ENCODE data around the gene PCNA. TPM values are rescaled to one million over a fixed set of nuclear protein-coding genes. Genes with fewer than 3 reads are reported as not detected.

PCNA gene
- total RNA-seq, 1 experiment from 2014 or later = 182 TPM

GRCh38 chr20:5164645-5165625, 45.2 kb upstream of the PCNA start:
- Histone ChIP-seq H3K27me3 (ENCODE audit: control insufficient read depth, insufficient read depth, low read length) (no peaks in the 10 kb centered on the region), H3K27ac (ENCODE audit: low read length) (no peak overlapping the region), H3K4me3 (ENCODE audit: low read depth in 2 of 2, low read length in 2 of 2) (no peak overlapping the region), H3K9me3 (ENCODE audit: control insufficient read depth, insufficient read depth, low read depth, low read length) (no peaks in the 10 kb centered on the region), H3K4me1 (ENCODE audit: control insufficient read depth, insufficient read depth, low read length) (peaks cover 3% of the 10 kb centered on the region; the same call in 1 of the 2 replicates), H3K36me3 (ENCODE audit: control insufficient read depth, insufficient read depth, low read length) (no peaks in the 10 kb centered on the region)
- in situ Hi-C loops (cut with HindIII; ENCODE audit: low pct_unique_long_range_greater_than_20kb, low sequenced_read_pairs) = no loop called here
- no peak for TF ChIP-seq CTCF (IDR thresholded peaks at IDR 0.05)
- TF ChIP-seq POLR2AphosphoS5 (IDR thresholded peaks at IDR 0.05; ENCODE audit: low read depth, low read length) = no peak
- TF ChIP-seq REST (IDR thresholded peaks at IDR 0.05; ENCODE audit: insufficient read depth in 1 of 2, low read depth in 2 of 2, low read length in 1 of 2) = no peak
- TF ChIP-seq SIN3A (IDR thresholded peaks at IDR 0.05; ENCODE audit: borderline replicate concordance, insufficient read depth, low read depth, low read length) = no peak
- no peak for TF ChIP-seq TCF7L2 (IDR thresholded peaks at IDR 0.05; ENCODE audit: low read depth, low read length)
- CTCF ChIA-PET = interaction anchor here (0.5 kb wide), 1 partner anchor 27 kb away, joined by 3 read pairs; no protein-coding TSS in a partner anchor
- ATAC-seq = no peak
- DNase-seq (ENCODE audit: low read depth, low spot score) = no peak
- POLR2A ChIA-PET = no interaction called here
- BruUV-seq (replicated peaks) = no TSS peak
- intact Hi-C loops (cut with micrococcal nuclease; ENCODE audit: unreplicated experiment) = no loop called here

GRCh38 chr20:5161536-5162164, 41.9 kb upstream of the PCNA start:
- ChIA-PET POLR2A (no interaction called here), CTCF (no interaction called here)
- H3K27me3 ChIP-seq (ENCODE audit: control insufficient read depth, insufficient read depth, low read length) = no peaks in the 10 kb centered on the region
- TF ChIP-seq TCF7L2 (IDR thresholded peaks at IDR 0.05; ENCODE audit: low read depth, low read length) (no peak), SIN3A (IDR thresholded peaks at IDR 0.05; ENCODE audit: borderline replicate concordance, insufficient read depth, low read depth, low read length) (no peak), CTCF (IDR thresholded peaks at IDR 0.05) (no peak), REST (IDR thresholded peaks at IDR 0.05; ENCODE audit: insufficient read depth in 1 of 2, low read depth in 2 of 2, low read length in 1 of 2) (no peak), POLR2AphosphoS5 (IDR thresholded peaks at IDR 0.05; ENCODE audit: low read depth, low read length) (no peak)
- H3K27ac ChIP-seq (ENCODE audit: low read length) = no peak overlapping the region
- ATAC-seq (no peak), DNase-seq (ENCODE audit: low read depth, low spot score) (no peak)
- intact Hi-C loops (cut with micrococcal nuclease; ENCODE audit: unreplicated experiment) (no loop called here), in situ Hi-C loops (cut with HindIII; ENCODE audit: low pct_unique_long_range_greater_than_20kb, low sequenced_read_pairs) (no loop called here)
- H3K36me3 ChIP-seq (ENCODE audit: control insufficient read depth, insufficient read depth, low read length) = no peaks in the 10 kb centered on the region
- no peak overlapping the region for H3K4me3 ChIP-seq (ENCODE audit: low read depth in 2 of 2, low read length in 2 of 2)
- no peaks in the 10 kb centered on the region for H3K4me1 ChIP-seq (ENCODE audit: control insufficient read depth, insufficient read depth, low read length)
- no TSS peak for BruUV-seq (replicated peaks)
- H3K9me3 ChIP-seq (ENCODE audit: control insufficient read depth, insufficient read depth, low read depth, low read length) = no peaks in the 10 kb centered on the region

All from Panc1 (cell line).